ENCODE measurements around the gene PRRX2.

PRRX2 gene

DNA sequence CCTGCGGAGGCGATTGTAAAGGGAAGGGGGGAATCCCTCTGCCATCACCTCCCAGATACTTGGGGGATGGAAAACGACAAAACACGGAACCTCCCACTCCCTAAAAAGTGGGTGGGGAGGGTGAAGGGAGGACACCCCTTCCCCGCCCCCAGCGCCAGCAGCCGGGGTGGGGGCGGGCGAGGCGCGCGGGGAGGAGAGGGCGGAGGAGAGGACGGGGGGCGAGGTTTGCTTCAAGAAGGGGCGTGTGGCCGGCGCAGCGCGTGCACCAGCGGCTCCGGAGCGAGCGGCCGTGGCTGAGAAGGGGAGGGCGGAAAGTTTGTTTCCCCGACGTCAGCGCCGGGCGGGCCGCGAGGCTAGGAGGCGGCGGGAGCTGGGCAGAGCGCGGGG, at the start of gene PRRX2:
PRRX2 (plus strand) TSS at position 259 of the 387 bp plus-strand sequence. CDS start 221 bp downstream, outside the sequence.
- H3K36me3 ChIP-seq (replicated peaks; ENCODE audit: low read depth, low read length) = no peaks in the 10 kb centered on the region
- no peaks in the 10 kb centered on the region for H3K27me3 ChIP-seq (ENCODE audit: low read depth, low read length)
- H3K4me1 ChIP-seq (ENCODE audit: low read length) = no peaks in the 10 kb centered on the region
- H3K4me2 ChIP-seq (ENCODE audit: low read length) = no peak within 1 kb of the TSS
- no peak within 1 kb of the TSS for H3K9ac ChIP-seq (ENCODE audit: low read length)
- TF ChIP-seq EZH2phosphoT487 (IDR thresholded peaks at IDR 0.05; ENCODE audit: low read depth) = no peak
- TF ChIP-seq, protein P1, sequence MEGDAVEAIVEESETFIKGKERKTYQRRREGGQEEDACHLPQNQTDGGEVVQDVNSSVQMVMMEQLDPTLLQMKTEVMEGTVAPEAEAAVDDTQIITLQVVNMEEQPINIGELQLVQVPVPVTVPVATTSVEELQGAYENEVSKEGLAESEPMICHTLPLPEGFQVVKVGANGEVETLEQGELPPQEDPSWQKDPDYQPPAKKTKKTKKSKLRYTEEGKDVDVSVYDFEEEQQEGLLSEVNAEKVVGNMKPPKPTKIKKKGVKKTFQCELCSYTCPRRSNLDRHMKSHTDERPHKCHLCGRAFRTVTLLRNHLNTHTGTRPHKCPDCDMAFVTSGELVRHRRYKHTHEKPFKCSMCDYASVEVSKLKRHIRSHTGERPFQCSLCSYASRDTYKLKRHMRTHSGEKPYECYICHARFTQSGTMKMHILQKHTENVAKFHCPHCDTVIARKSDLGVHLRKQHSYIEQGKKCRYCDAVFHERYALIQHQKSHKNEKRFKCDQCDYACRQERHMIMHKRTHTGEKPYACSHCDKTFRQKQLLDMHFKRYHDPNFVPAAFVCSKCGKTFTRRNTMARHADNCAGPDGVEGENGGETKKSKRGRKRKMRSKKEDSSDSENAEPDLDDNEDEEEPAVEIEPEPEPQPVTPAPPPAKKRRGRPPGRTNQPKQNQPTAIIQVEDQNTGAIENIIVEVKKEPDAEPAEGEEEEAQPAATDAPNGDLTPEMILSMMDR (IDR thresholded peaks at IDR 0.05; ENCODE audit: low read depth, low read length) = no peak
- H3K27ac ChIP-seq (ENCODE audit: low read length) = no peak within 1 kb of the TSS
- H3K9me3 ChIP-seq (ENCODE audit: insufficient read depth, low read length) = no peaks in the 10 kb centered on the region
- no peaks in the 10 kb centered on the region for H3K79me2 ChIP-seq (ENCODE audit: low read length)
- no peak within 1 kb of the TSS for H2AFZ ChIP-seq (ENCODE audit: low read depth, low read length)
- H4K20me1 ChIP-seq (ENCODE audit: insufficient read depth, low read length) = no peaks in the 10 kb centered on the region
- no peak within 1 kb of the TSS for H3K4me3 ChIP-seq (ENCODE audit: low read length)

- Histone ChIP-seq H3K79me2 (ENCODE audit: low read length) (no peaks in the 10 kb centered on the region), H3K4me3 (ENCODE audit: low read length) (no peak overlapping the region), H2AFZ (ENCODE audit: low read depth, low read length) (no peak overlapping the region), H3K4me1 (ENCODE audit: low read length) (no peaks in the 10 kb centered on the region), H3K4me2 (ENCODE audit: low read length) (no peak overlapping the region), H3K27ac (ENCODE audit: low read length) (no peak overlapping the region), H3K27me3 (ENCODE audit: low read depth, low read length) (peaks cover 2% of the 10 kb centered on the region), H3K9ac (ENCODE audit: low read length) (no peak overlapping the region), H3K36me3 (replicated peaks; ENCODE audit: low read depth, low read length) (no peaks in the 10 kb centered on the region), H4K20me1 (ENCODE audit: insufficient read depth, low read length) (no peaks in the 10 kb centered on the region), H3K9me3 (ENCODE audit: insufficient read depth, low read length) (no peaks in the 10 kb centered on the region)
- TF ChIP-seq, protein P1 (IDR thresholded peaks at IDR 0.05; ENCODE audit: low read depth, low read length) = peak; percentile 59
- no peak for TF ChIP-seq EZH2phosphoT487 (IDR thresholded peaks at IDR 0.05; ENCODE audit: low read depth)
Measured at GRCh38 chr9:129617167-129617566, 48.3 kb upstream of the PRRX2 start.

DNA sequence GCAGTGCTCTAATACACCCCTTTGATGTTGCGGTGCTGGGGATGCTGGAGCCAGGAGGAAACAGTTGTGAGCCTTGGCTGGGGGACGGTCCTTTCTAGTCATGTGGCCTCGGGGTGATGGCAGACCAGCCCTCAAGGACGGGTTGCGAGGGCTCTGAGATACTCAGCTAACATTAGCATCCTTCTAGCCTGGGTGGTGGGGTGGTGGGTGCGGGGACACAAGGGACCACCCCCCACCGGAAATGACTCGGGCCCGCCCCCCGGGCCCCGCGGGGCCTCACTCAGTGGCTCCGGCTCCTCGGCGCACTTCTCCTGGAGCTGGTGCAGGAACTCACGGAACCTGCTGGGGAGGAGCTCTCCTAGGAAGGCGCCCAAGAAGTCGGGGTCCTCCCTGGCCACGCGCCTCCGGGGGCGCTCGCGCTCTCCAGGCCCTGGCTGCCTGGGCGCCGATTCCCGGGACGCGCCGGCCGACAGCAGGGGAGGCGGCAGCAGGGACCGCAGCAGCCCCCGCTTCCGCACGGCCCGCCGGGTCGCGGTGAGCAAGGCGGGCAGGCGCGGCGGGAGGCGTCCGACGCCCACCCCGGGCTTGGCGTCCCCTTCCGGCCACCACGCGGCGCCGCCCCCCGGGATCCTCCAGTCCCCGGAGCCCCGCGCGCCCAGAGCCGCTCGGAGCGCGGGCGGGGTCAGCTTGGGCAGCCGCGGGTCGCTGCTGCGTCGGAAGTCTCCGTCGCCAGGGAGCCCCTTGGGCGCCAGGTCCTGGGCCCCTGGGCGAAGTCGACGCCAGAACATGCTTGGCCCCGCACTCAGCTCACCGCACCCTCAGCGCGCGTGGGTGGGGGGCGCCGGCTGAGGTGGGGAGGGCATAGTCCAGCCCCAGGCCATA, 45.4 kb upstream of the PRRX2 start:
- Histone ChIP-seq H3K79me2 (ENCODE audit: low read length) (no peaks in the 10 kb centered on the region), H3K27me3 (ENCODE audit: low read depth, low read length) (no peaks in the 10 kb centered on the region; the same call in 1 of the 2 replicates), H3K4me3 (ENCODE audit: low read length) (no peak overlapping the region), H3K27ac (ENCODE audit: low read length) (no peak overlapping the region), H2AFZ (ENCODE audit: low read depth, low read length) (no peak overlapping the region), H3K9me3 (ENCODE audit: insufficient read depth, low read length) (no peaks in the 10 kb centered on the region), H3K9ac (ENCODE audit: low read length) (no peak overlapping the region), H3K4me2 (ENCODE audit: low read length) (no peak overlapping the region), H3K4me1 (ENCODE audit: low read length) (peaks cover 12% of the 10 kb centered on the region), H3K36me3 (replicated peaks; ENCODE audit: low read depth, low read length) (no peaks in the 10 kb centered on the region), H4K20me1 (ENCODE audit: insufficient read depth, low read length) (no peaks in the 10 kb centered on the region)
- TF ChIP-seq, protein P1 (IDR thresholded peaks at IDR 0.05; ENCODE audit: low read depth, low read length) = no peak
- no peak for TF ChIP-seq EZH2phosphoT487 (IDR thresholded peaks at IDR 0.05; ENCODE audit: low read depth)

- Histone ChIP-seq H3K36me3 (replicated peaks; ENCODE audit: low read depth, low read length) (no peaks in the 10 kb centered on the region), H2AFZ (ENCODE audit: low read depth, low read length) (no peak within 1 kb of the TSS), H3K79me2 (ENCODE audit: low read length) (no peaks in the 10 kb centered on the region), H4K20me1 (ENCODE audit: insufficient read depth, low read length) (no peaks in the 10 kb centered on the region), H3K4me3 (ENCODE audit: low read length) (no peak within 1 kb of the TSS), H3K4me2 (ENCODE audit: low read length) (no peak within 1 kb of the TSS), H3K27me3 (ENCODE audit: low read depth, low read length) (no peaks in the 10 kb centered on the region; the same call in 1 of the 2 replicates), H3K4me1 (ENCODE audit: low read length) (peaks cover 17% of the 10 kb centered on the region), H3K27ac (ENCODE audit: low read length) (no peak within 1 kb of the TSS), H3K9me3 (ENCODE audit: insufficient read depth, low read length) (no peaks in the 10 kb centered on the region), H3K9ac (ENCODE audit: low read length) (no peak within 1 kb of the TSS)
- TF ChIP-seq, protein P1 (IDR thresholded peaks at IDR 0.05; ENCODE audit: low read depth, low read length) = no peak
- no peak for TF ChIP-seq EZH2phosphoT487 (IDR thresholded peaks at IDR 0.05; ENCODE audit: low read depth)
Measured at GRCh38 chr9:129620669-129621295, 44.7 kb upstream of the PRRX2 start, which contains the start of gene C9orf50. Gene C9orf50, minus strand, starts transcription at chr9:129621101. Its CDS starts 527 bp downstream, at chr9:129620574.
